Neural cell (in vitro differentiated cells): Measurements from ENCODE around the gene PERCC1. TPM values are rescaled to one million over a fixed set of nuclear protein-coding genes. Genes with fewer than 3 reads are reported as not detected.
"Not testable (repeated sequence)": the region's sequence is repeated elsewhere in the genome, so short reads cannot be mapped to it uniquely, and the experiment has no call there.

Experiments
- H2AFZ ChIP-seq: fragments of 200-600, 300-800 bp; sonication (generic), shearing (Covaris generic); 2 replicates; pipeline ENCODE4 v1.6.0; 2014; ENCODE audit warnings: low read depth, mild to moderate bottlenecking, antibody characterized with exemption, low read length, moderate library complexity
- H3F3A ChIP-seq: fragments of 200-600 bp; shearing (Covaris generic); 2 replicates; pipeline ENCODE4 v1.6.1; 2016; ENCODE audit warnings: mild to moderate bottlenecking, moderate library complexity, mixed read lengths, antibody characterized with exemption, low read length; ENCODE audit not compliant: insufficient read depth, poor library complexity, severe bottlenecking
- H3K27ac ChIP-seq: fragments of 200-600, 300-800 bp; sonication (generic), shearing (Covaris generic); 2 replicates; pipeline ENCODE4 v1.5.1; 2014; ENCODE audit warnings: mild to moderate bottlenecking, low read length, moderate library complexity
- H3K27me3 ChIP-seq: fragments of 300-800, 200-600 bp; sonication (generic), shearing (Covaris generic); 2 replicates; pipeline ENCODE4 v1.6.0; 2014; ENCODE audit warnings: mild to moderate bottlenecking, low read depth, low read length, moderate library complexity; ENCODE audit not compliant: insufficient read depth
- H3K36me3 ChIP-seq: fragments of 300-800, 200-600 bp; sonication (generic), shearing (Covaris generic); 2 replicates; pipeline ENCODE4 v1.5.1; 2014; ENCODE audit warnings: mild to moderate bottlenecking, antibody characterized with exemption, low read length, moderate library complexity; ENCODE audit not compliant: insufficient read depth
- H3K4me2 ChIP-seq: fragments of 300-800, 200-600 bp; sonication (generic), shearing (Covaris generic); 2 replicates; pipeline ENCODE4 v1.6.0; 2014; ENCODE audit warnings: mild to moderate bottlenecking, low read length
- H3K4me3 ChIP-seq: fragments of 300-800, 200-600 bp; sonication (generic), shearing (Covaris generic); 2 replicates; pipeline ENCODE4 v1.5.1; 2014; ENCODE audit warnings: mild to moderate bottlenecking, low read length, moderate library complexity
- H3K79me2 ChIP-seq: fragments of 200-600 bp; shearing (Covaris generic); replicated peaks from 2 replicates; pipeline ENCODE4 v1.6.0; 2014; ENCODE audit warnings: mild to moderate bottlenecking, low read length, moderate library complexity; ENCODE audit not compliant: insufficient read depth
- H3K9ac ChIP-seq: fragments of 300-800, 200-600 bp; sonication (generic), shearing (Covaris generic); 2 replicates; pipeline ENCODE4 v1.6.1; 2016; ENCODE audit warnings: mild to moderate bottlenecking, low read length, mixed read lengths
- H3K9me2 ChIP-seq: fragments of 200-600 bp; shearing (Covaris generic); 2 replicates; pipeline ENCODE4 v1.6.1; 2016; ENCODE audit warnings: mild to moderate bottlenecking, low read length, mixed read lengths; ENCODE audit not compliant: insufficient read depth
- H3K9me3 ChIP-seq: fragments of 200-600, 300-800 bp; sonication (generic), shearing (Covaris generic); 2 replicates; pipeline ENCODE4 v1.6.1; 2016; ENCODE audit warnings: mild to moderate bottlenecking, mixed run types, low read length, moderate library complexity, mixed read lengths
- H4K20me1 ChIP-seq: fragments of 200-600 bp; shearing (Covaris generic); 2 replicates; pipeline ENCODE4 v1.6.1; 2016; ENCODE audit warnings: mild to moderate bottlenecking, mixed run types; ENCODE audit not compliant: insufficient read depth
- EP300 ChIP-seq: fragments of 450-650 bp; conservative IDR thresholded peaks from 2 replicates; pipeline ENCODE4 v1.6.1; 2014; ENCODE audit warnings: antibody characterized with exemption, mild to moderate bottlenecking, moderate library complexity; ENCODE audit not compliant: poor library complexity, severe bottlenecking
- EZH2 ChIP-seq: fragments of 200-600, 300-800 bp; shearing (Covaris generic), sonication (generic); IDR thresholded peaks from 2 replicates; pipeline ENCODE4 v1.6.1; 2014; ENCODE audit warnings: antibody characterized with exemption, low read length, borderline replicate concordance, mild to moderate bottlenecking; ENCODE audit not compliant: insufficient read depth, poor library complexity, severe bottlenecking
- MXI1 ChIP-seq: fragments of 450-650 bp; conservative IDR thresholded peaks from 2 replicates; pipeline ENCODE4 v1.6.1; 2014; ENCODE audit warnings: antibody characterized with exemption, mild to moderate bottlenecking; ENCODE audit not compliant: poor library complexity, severe bottlenecking
- POLR2AphosphoS5 ChIP-seq: IDR thresholded peaks from 2 replicates; pipeline ENCODE4 v1.6.1; 2012
- RAD21 ChIP-seq: fragments of 450-650 bp; conservative IDR thresholded peaks from 2 replicates; pipeline ENCODE4 v1.6.1; 2014; ENCODE audit warnings: antibody characterized with exemption, mild to moderate bottlenecking, moderate library complexity
- SMC3 ChIP-seq: fragments of 450-650 bp; conservative IDR thresholded peaks from 2 replicates; pipeline ENCODE4 v1.6.1; 2014; ENCODE audit warnings: antibody characterized with exemption, mild to moderate bottlenecking, moderate library complexity; ENCODE audit not compliant: poor library complexity
- TAF1 ChIP-seq: IDR thresholded peaks from 2 replicates; pipeline ENCODE4 v1.6.1; 2012; ENCODE audit warnings: low read depth
- polyA plus RNA-seq: library from polyadenylated mRNA; depleted of rRNA; stranded (reverse); fragments of >200 nt; gene quantifications from 2 replicates; pipeline ENCODE4 v1.2.3, GENCODE V29; 2014
- TF ChIP-seq, protein P1 (sequence below): fragments of 450-650 bp; IDR thresholded peaks from 2 replicates; pipeline ENCODE4 v1.5.1; 2014; ENCODE audit warnings: antibody characterized with exemption, mild to moderate bottlenecking, moderate library complexity; ENCODE audit not compliant: poor library complexity, severe bottlenecking
- TF ChIP-seq, protein P2 (sequence below): IDR thresholded peaks from 2 replicates; pipeline ENCODE4 v1.6.1; 2012; ENCODE audit warnings: borderline replicate concordance

PERCC1 gene
- polyA plus RNA-seq, 1 donor from 2014 or later = not detected

DNA sequence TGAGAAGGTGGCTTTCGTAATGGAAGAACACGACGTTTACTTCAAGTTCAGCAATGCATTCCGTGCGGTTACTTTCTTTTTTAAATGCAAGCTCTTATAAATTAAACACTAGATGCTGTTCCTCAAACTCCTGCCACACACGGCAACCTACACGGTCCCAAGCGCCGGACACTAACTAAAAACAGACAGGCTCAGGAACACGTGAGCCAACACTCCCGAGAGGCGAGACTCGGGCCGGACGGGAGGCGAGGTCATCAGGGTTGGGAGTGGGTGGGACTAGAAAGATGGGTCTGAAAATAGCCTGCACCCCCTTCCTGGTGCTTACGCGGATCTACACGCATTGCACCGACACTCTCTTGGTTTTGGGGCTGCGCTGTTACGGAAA lies 37.5 kb downstream of the PERCC1 start:
- Histone ChIP-seq H2AFZ (no peak overlapping the region), H3K4me2 (no peak overlapping the region), H4K20me1 (no peaks in the 10 kb centered on the region), H3K36me3 (no peaks in the 10 kb centered on the region), H3K9me2 (no peaks in the 10 kb centered on the region), H3K9me3 (no peaks in the 10 kb centered on the region), H3K4me3 (no peak overlapping the region), H3F3A (no peaks in the 10 kb centered on the region), H3K27ac (no peak overlapping the region), H3K9ac (no peak overlapping the region), H3K27me3 (no peaks in the 10 kb centered on the region), H3K79me2 (peaks cover 7% of the 10 kb centered on the region)
- TF ChIP-seq RAD21 = no peak
- TF ChIP-seq SMC3 = no peak
- no peak for TF ChIP-seq EP300
- TF ChIP-seq, protein P1, sequence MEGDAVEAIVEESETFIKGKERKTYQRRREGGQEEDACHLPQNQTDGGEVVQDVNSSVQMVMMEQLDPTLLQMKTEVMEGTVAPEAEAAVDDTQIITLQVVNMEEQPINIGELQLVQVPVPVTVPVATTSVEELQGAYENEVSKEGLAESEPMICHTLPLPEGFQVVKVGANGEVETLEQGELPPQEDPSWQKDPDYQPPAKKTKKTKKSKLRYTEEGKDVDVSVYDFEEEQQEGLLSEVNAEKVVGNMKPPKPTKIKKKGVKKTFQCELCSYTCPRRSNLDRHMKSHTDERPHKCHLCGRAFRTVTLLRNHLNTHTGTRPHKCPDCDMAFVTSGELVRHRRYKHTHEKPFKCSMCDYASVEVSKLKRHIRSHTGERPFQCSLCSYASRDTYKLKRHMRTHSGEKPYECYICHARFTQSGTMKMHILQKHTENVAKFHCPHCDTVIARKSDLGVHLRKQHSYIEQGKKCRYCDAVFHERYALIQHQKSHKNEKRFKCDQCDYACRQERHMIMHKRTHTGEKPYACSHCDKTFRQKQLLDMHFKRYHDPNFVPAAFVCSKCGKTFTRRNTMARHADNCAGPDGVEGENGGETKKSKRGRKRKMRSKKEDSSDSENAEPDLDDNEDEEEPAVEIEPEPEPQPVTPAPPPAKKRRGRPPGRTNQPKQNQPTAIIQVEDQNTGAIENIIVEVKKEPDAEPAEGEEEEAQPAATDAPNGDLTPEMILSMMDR = no peak
- no peak for TF ChIP-seq EZH2
- TF ChIP-seq MXI1 = no peak
- no peak for TF ChIP-seq TAF1
- TF ChIP-seq, protein P2, sequence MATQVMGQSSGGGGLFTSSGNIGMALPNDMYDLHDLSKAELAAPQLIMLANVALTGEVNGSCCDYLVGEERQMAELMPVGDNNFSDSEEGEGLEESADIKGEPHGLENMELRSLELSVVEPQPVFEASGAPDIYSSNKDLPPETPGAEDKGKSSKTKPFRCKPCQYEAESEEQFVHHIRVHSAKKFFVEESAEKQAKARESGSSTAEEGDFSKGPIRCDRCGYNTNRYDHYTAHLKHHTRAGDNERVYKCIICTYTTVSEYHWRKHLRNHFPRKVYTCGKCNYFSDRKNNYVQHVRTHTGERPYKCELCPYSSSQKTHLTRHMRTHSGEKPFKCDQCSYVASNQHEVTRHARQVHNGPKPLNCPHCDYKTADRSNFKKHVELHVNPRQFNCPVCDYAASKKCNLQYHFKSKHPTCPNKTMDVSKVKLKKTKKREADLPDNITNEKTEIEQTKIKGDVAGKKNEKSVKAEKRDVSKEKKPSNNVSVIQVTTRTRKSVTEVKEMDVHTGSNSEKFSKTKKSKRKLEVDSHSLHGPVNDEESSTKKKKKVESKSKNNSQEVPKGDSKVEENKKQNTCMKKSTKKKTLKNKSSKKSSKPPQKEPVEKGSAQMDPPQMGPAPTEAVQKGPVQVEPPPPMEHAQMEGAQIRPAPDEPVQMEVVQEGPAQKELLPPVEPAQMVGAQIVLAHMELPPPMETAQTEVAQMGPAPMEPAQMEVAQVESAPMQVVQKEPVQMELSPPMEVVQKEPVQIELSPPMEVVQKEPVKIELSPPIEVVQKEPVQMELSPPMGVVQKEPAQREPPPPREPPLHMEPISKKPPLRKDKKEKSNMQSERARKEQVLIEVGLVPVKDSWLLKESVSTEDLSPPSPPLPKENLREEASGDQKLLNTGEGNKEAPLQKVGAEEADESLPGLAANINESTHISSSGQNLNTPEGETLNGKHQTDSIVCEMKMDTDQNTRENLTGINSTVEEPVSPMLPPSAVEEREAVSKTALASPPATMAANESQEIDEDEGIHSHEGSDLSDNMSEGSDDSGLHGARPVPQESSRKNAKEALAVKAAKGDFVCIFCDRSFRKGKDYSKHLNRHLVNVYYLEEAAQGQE = no peak
- no peak for TF ChIP-seq POLR2AphosphoS5

DNA sequence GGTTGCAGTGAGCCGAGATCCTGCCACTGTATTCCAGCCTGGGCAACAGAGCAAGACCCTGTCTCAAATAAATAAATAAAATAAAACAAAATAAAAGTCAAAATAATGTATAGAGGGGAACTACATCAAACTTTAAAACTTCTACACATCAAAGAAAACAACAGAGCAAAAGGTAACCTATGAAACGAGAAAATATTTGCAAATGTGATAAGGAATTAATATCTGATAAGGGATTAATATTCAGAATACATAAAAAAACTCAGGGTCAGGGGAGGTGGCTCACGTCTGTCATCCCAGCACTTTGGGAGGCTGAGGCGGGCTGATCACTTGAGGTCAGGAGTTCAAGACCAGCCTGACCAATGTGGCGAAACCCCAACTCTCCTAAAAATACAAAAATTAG lies 38.3 kb downstream of the PERCC1 start:
- not testable (repeated sequence) for H3K9ac ChIP-seq, H3K4me2 ChIP-seq, H3K9me3 ChIP-seq, H3F3A ChIP-seq, H4K20me1 ChIP-seq, H3K9me2 ChIP-seq, H3K36me3 ChIP-seq, H2AFZ ChIP-seq, H3K4me3 ChIP-seq, H3K27ac ChIP-seq, H3K27me3 ChIP-seq
- peaks cover 14% of the 10 kb centered on the region for H3K79me2 ChIP-seq

DNA sequence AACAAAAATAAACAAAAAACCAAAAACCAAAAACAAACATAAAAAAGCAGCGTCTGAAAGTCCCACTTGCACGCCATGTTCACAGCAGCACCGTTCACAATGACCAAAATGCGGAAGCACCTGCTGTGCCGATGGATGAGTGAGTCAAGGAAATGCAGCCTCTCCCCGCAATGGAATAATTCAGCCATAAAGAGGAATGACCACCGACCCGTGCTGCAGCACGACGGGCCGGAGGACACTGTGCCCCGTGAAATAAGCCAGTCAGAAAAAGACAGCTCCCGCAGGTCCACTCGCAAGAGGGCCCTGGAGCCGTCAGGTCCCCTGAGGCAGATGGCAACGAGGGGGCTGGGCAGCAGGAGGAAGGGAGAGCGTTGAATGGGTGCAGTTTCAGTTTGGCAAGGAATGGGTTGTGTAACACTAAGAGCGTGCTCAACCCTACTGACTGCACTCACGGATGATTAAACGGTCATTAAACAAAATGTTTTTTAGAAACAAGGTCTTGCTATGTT lies 38.9 kb downstream of the PERCC1 start:
- H3K79me2 ChIP-seq = peaks cover 17% of the 10 kb centered on the region
- no peak overlapping the region for H2AFZ ChIP-seq
- no peak overlapping the region for H3K4me3 ChIP-seq
- H3K9ac ChIP-seq = no peak overlapping the region
- H3K4me2 ChIP-seq = no peak overlapping the region
- no peak for TF ChIP-seq SMC3
- no peak for TF ChIP-seq EP300
- TF ChIP-seq TAF1 = no peak
- TF ChIP-seq POLR2AphosphoS5 = no peak
- TF ChIP-seq, protein P1 = no peak
- no peak for TF ChIP-seq RAD21
- TF ChIP-seq, protein P2 = no peak
- no peak for TF ChIP-seq MXI1
- no peak for TF ChIP-seq EZH2
- no peaks in the 10 kb centered on the region for H4K20me1 ChIP-seq
- H3K36me3 ChIP-seq = no peaks in the 10 kb centered on the region
- no peaks in the 10 kb centered on the region for H3K9me2 ChIP-seq
- no peaks in the 10 kb centered on the region for H3K9me3 ChIP-seq
- no peak overlapping the region for H3K27ac ChIP-seq
- H3F3A ChIP-seq = no peaks in the 10 kb centered on the region
- no peaks in the 10 kb centered on the region for H3K27me3 ChIP-seq
